ENCODE data around the gene HDAC9.

DNA sequence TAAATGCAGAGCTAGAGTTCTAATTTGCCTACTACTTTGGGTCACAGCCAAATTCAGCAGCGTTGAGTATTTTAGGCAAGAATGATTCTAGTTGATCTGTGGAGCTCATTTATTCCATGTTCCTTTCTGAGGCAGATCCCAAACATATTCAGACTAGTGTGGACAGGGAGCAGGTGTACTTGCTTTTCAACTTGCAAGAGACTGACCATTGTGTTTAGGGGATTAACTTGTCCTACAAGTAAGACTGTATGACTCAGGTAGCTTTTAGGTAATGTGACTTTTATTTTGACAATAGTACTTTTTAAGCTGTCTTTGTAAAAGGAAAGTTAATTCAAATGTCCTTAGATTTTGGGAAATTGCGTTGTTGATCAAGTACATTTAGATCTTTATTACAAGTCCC lies 336.4 kb downstream of the HDAC9 start:
- no peak for TF ChIP-seq POLR2AphosphoS5 (IDR thresholded peaks at IDR 0.05; ENCODE audit: low read depth, low read length)
- TF ChIP-seq TAF1 (IDR thresholded peaks at IDR 0.05; ENCODE audit: borderline replicate concordance, insufficient read depth, low read length): no peak
- no peak for TF ChIP-seq SIN3A (IDR thresholded peaks at IDR 0.05; ENCODE audit: borderline replicate concordance, insufficient read depth, low read length)

Measured in PFSK-1 (cell line).